Calu3 (cell line): ENCODE data around the gene COL13A1. TPM values are rescaled to one million over a fixed set of nuclear protein-coding genes. Genes with fewer than 3 reads are reported as not detected.

ENCODE experiments used
- BruUV-seq: library from RNA; stranded (reverse); fragments of 400-500 nt; replicated peaks from 2 replicates; lab custom pipeline; 2021; lab: Mats Ljungman, UMichigan
- CTCF ChIA-PET: fragments of 300-600 bp; sonication (Branson Sonifier 250); formaldehyde crosslinking; loops from one replicate; lab custom pipeline; 2022; ENCODE audit warnings: antibody characterized with exemption; lab: Charles Lee
- DNase-seq: peaks from one replicate; pipeline ENCODE4 v3.0.0; 2022
- H3K27ac Mint-ChIP-seq: one replicate; pipeline ENCODE4 v1.8.0; 2022; ENCODE audit warnings: mixed read lengths; ENCODE audit not compliant: unreplicated experiment
- H3K27me3 Mint-ChIP-seq: one replicate; pipeline ENCODE4 v1.8.0; 2022; ENCODE audit warnings: mixed read lengths; ENCODE audit not compliant: unreplicated experiment
- H3K36me3 Mint-ChIP-seq: one replicate; pipeline ENCODE4 v1.8.0; 2022; ENCODE audit warnings: mild to moderate bottlenecking, moderate library complexity, mixed read lengths; ENCODE audit not compliant: insufficient read depth, unreplicated experiment
- H3K4me1 Mint-ChIP-seq: one replicate; pipeline ENCODE4 v1.8.0; 2022; ENCODE audit warnings: mild to moderate bottlenecking, low read depth, mixed read lengths; ENCODE audit not compliant: unreplicated experiment
- H3K4me3 Mint-ChIP-seq: one replicate; pipeline ENCODE4 v1.8.0; 2022; ENCODE audit warnings: mild to moderate bottlenecking, low read depth, moderate library complexity, mixed read lengths; ENCODE audit not compliant: unreplicated experiment
- H3K9me3 Mint-ChIP-seq: one replicate; pipeline ENCODE4 v1.8.0; 2022; ENCODE audit warnings: low read depth, mixed read lengths; ENCODE audit not compliant: unreplicated experiment
- CTCF ChIP-seq: fragments of 200-600 bp; IDR thresholded peaks from one replicate; pipeline ENCODE4 v1.8.0; 2022; ENCODE audit warnings: antibody characterized with exemption; ENCODE audit not compliant: unreplicated experiment
- intact Hi-C: fragments of 100-400 bp; cut with micrococcal nuclease; formaldehyde crosslinking; loops from one replicate; pipeline ENCODE4 v1.10.0; 2022; ENCODE audit not compliant: unreplicated experiment
- total RNA-seq: library from RNA; stranded (reverse); gene quantifications from 2 replicates; pipeline ENCODE4 v1.2.3, GENCODE V29; 2022

The COL13A1 gene
- total RNA-seq, 1 experiment from 2014 or later = 0.24 TPM

GRCh38 chr10:69965086-69965485 lies 163.4 kb downstream of the COL13A1 start:
- CTCF ChIA-PET = no interaction called here
- no peak overlapping the region for H3K27ac Mint-ChIP-seq
- peaks cover 94% of the 10 kb centered on the region for H3K27me3 Mint-ChIP-seq
- TF ChIP-seq CTCF = no peak
- no peak overlapping the region for H3K4me3 Mint-ChIP-seq
- DNase-seq = no peak
- no peaks in the 10 kb centered on the region for H3K36me3 Mint-ChIP-seq
- peaks cover 6% of the 10 kb centered on the region for H3K4me1 Mint-ChIP-seq
- no TSS peak for BruUV-seq
- H3K9me3 Mint-ChIP-seq = no peaks in the 10 kb centered on the region
- intact Hi-C loops = no loop called here

- peaks cover 99% of the 10 kb centered on the region for H3K27me3 Mint-ChIP-seq
- no peaks in the 10 kb centered on the region for H3K36me3 Mint-ChIP-seq
- H3K27ac Mint-ChIP-seq = no peak overlapping the region
- H3K4me3 Mint-ChIP-seq = no peak overlapping the region
- CTCF ChIA-PET = no interaction called here
- H3K9me3 Mint-ChIP-seq = no peaks in the 10 kb centered on the region
- no TSS peak for BruUV-seq
- no peak for DNase-seq
- no peak for TF ChIP-seq CTCF
- intact Hi-C loops = no loop called here
- peaks cover 2% of the 10 kb centered on the region for H3K4me1 Mint-ChIP-seq
These were observed 164.4 kb downstream of the COL13A1 start for GRCh38 chr10:69965919-69966662.

GRCh38 chr10:69968830-69969229 lies 167.1 kb downstream of the COL13A1 start:
- DNase-seq = peak; percentile 28
- no peak overlapping the region for H3K27ac Mint-ChIP-seq
- no peaks in the 10 kb centered on the region for H3K36me3 Mint-ChIP-seq
- intact Hi-C loops = no loop called here
- H3K4me3 Mint-ChIP-seq = no peak overlapping the region
- peaks cover 95% of the 10 kb centered on the region for H3K27me3 Mint-ChIP-seq
- no peaks in the 10 kb centered on the region for H3K9me3 Mint-ChIP-seq
- H3K4me1 Mint-ChIP-seq = no peaks in the 10 kb centered on the region
- CTCF ChIA-PET = interaction anchor here (0.7 to 0.9 kb wide), 2 partner anchors 25 to 177 kb away, joined by 3 to 4 read pairs; partner anchors contain the start of gene TYSND1
- no TSS peak for BruUV-seq
- no peak for TF ChIP-seq CTCF

- no peaks in the 10 kb centered on the region for H3K4me1 Mint-ChIP-seq
- no peak for DNase-seq
- no peak for TF ChIP-seq CTCF
- intact Hi-C loops = no loop called here
- no peaks in the 10 kb centered on the region for H3K9me3 Mint-ChIP-seq
- no peak overlapping the region for H3K4me3 Mint-ChIP-seq
- no peaks in the 10 kb centered on the region for H3K36me3 Mint-ChIP-seq
- H3K27ac Mint-ChIP-seq = no peak overlapping the region
- BruUV-seq = no TSS peak
- CTCF ChIA-PET = interaction anchor here (1.4 to 1.8 kb wide), 2 partner anchors 12 to 183 kb away, joined by 3 to 4 read pairs; no protein-coding TSS in a partner anchor
- peaks cover 95% of the 10 kb centered on the region for H3K27me3 Mint-ChIP-seq
These were observed 168.3 kb downstream of the COL13A1 start for GRCh38 chr10:69969977-69970376.
